Panc1 (cell line): Measurements from ENCODE around the gene ZC3H7B. TPM values are rescaled to one million over a fixed set of nuclear protein-coding genes. Genes with fewer than 3 reads are reported as not detected.
A peak's percentile ranks its signal among the peaks of the same experiment; 100 is the strongest.

Experiments
- ATAC-seq: fragments of 200-7000 bp; cut with Tn5 transposase; 2 replicates; pipeline ENCODE4 v1.9.1; 2020; ENCODE audit warnings: mild to moderate bottlenecking, moderate library complexity
- BruUV-seq: library from RNA; stranded (reverse); fragments of 400-500 nt; replicated peaks from 2 replicates; lab custom pipeline; 2021; lab: Mats Ljungman, UMichigan
- CTCF ChIA-PET: fragments of 300-600 bp; sonication (Branson Sonifier 250); formaldehyde crosslinking; loops from one replicate; lab custom pipeline; 2022; ENCODE audit warnings: antibody characterized with exemption; lab: Charles Lee
- POLR2A ChIA-PET: fragments of 300-600 bp; sonication (Branson Sonifier 250); formaldehyde crosslinking; loops from one replicate; lab custom pipeline; 2022; ENCODE audit warnings: antibody characterized with exemption; lab: Charles Lee
- DNase-seq: peaks from one replicate; pipeline ENCODE4 v3.0.0-alpha.2; 2010; ENCODE audit warnings: low read depth, low spot score
- H3K27ac ChIP-seq: 2 replicates; pipeline ENCODE4 v1.5.1; 2011; ENCODE audit warnings: mild to moderate bottlenecking, low read length, inconsistent platforms
- H3K27me3 ChIP-seq: fragments of 200-500 bp; sonication (Bioruptor generic); 2 replicates; pipeline ENCODE4 v1.6.0; 2014; ENCODE audit warnings: low read length, inconsistent platforms; ENCODE audit not compliant: control insufficient read depth, insufficient read depth
- H3K36me3 ChIP-seq: fragments of 200-500 bp; sonication (Bioruptor generic); 2 replicates; pipeline ENCODE4 v1.5.1; 2014; ENCODE audit warnings: inconsistent platforms, mild to moderate bottlenecking, low read length, moderate library complexity; ENCODE audit not compliant: control insufficient read depth, insufficient read depth
- H3K4me1 ChIP-seq: 2 replicates; pipeline ENCODE4 v1.5.1; 2011; ENCODE audit warnings: inconsistent platforms, mild to moderate bottlenecking, low read length, moderate library complexity; ENCODE audit not compliant: control insufficient read depth, insufficient read depth
- H3K4me3 ChIP-seq, 2 experiments: 2 replicates each; pipeline ENCODE4 v1.5.1; 2011 to 2012; ENCODE audit warnings: low read depth in 2 of 2, low read length in 2 of 2, mild to moderate bottlenecking in 2 of 2, inconsistent platforms in 1 of 2, moderate library complexity in 1 of 2
- H3K9me3 ChIP-seq: fragments of 200-500 bp; sonication (Bioruptor generic); 2 replicates; pipeline ENCODE4 v1.5.1; 2014; ENCODE audit warnings: low read depth, mild to moderate bottlenecking, inconsistent platforms, low read length, moderate library complexity; ENCODE audit not compliant: control insufficient read depth, insufficient read depth
- CTCF ChIP-seq: fragments of 450-650 bp; IDR thresholded peaks from 2 replicates; pipeline ENCODE4 v1.5.1; 2017; ENCODE audit warnings: mild to moderate bottlenecking
- POLR2AphosphoS5 ChIP-seq: IDR thresholded peaks from 2 replicates; pipeline ENCODE4 v1.6.1; 2012; ENCODE audit warnings: mild to moderate bottlenecking, low read depth, low read length, moderate library complexity
- REST ChIP-seq, 2 experiments: IDR thresholded peaks; 2 replicates each; pipeline ENCODE4 v1.6.1; 2011 to 2012; ENCODE audit warnings: low read depth in 2 of 2, control low read depth in 1 of 2, low read length in 1 of 2, mild to moderate bottlenecking in 1 of 2, moderate library complexity in 1 of 2; ENCODE audit not compliant: insufficient read depth in 1 of 2
- SIN3A ChIP-seq: IDR thresholded peaks from 2 replicates; pipeline ENCODE4 v1.6.1; 2012; ENCODE audit warnings: low read depth, mild to moderate bottlenecking, low read length, moderate library complexity, borderline replicate concordance; ENCODE audit not compliant: insufficient read depth
- TCF7L2 ChIP-seq: IDR thresholded peaks from 2 replicates; pipeline ENCODE4 v1.6.1; 2011; ENCODE audit warnings: mild to moderate bottlenecking, low read depth, low read length, inconsistent platforms
- in situ Hi-C: cut with HindIII; loops from 2 replicates; pipeline ENCODE4 v1.10.0; 2016; ENCODE audit warnings: low sequenced_read_pairs, low pct_unique_long_range_greater_than_20kb
- intact Hi-C: fragments of 100-400 bp; cut with micrococcal nuclease; formaldehyde crosslinking; loops from one replicate; pipeline ENCODE4 v1.10.0; 2022; ENCODE audit not compliant: unreplicated experiment
- total RNA-seq: library from RNA; stranded (reverse); gene quantifications from one replicate; pipeline ENCODE4 v1.2.1, GENCODE V29; 2021; ENCODE audit not compliant: unreplicated experiment

Gene ZC3H7B
- total RNA-seq, 1 experiment from 2014 or later: 62.0 TPM

- intact Hi-C loops (no loop called here), in situ Hi-C loops (no loop called here)
- TF ChIP-seq TCF7L2: no peak
- no peak for TF ChIP-seq CTCF
- TF ChIP-seq SIN3A: no peak
- TF ChIP-seq POLR2AphosphoS5: no peak
- TF ChIP-seq REST (IDR thresholded peaks at IDR 0.05; ENCODE audit: insufficient read depth in 1 of 2, low read depth in 2 of 2, low read length in 1 of 2): no peak
- peaks cover 4% of the 10 kb centered on the region; the same call in 1 of the 2 replicates for H3K36me3 ChIP-seq
- H3K4me3 ChIP-seq: no peak overlapping the region
- no peaks in the 10 kb centered on the region for H3K27me3 ChIP-seq
- ATAC-seq: peak; percentile 50
- peak overlapping the region; percentile 69; the same call in 1 of the 2 replicates for H3K27ac ChIP-seq
- no peak for DNase-seq
- TSS peak; percentile 9 for BruUV-seq
- POLR2A ChIA-PET: interaction anchor here (0.7 kb wide), 1 partner anchor 79 kb away, joined by 4 read pairs; no protein-coding TSS in a partner anchor
- peaks cover 30% of the 10 kb centered on the region for H3K4me1 ChIP-seq
- CTCF ChIA-PET: no interaction called here
- H3K9me3 ChIP-seq: no peaks in the 10 kb centered on the region
Measured at GRCh38 chr22:41305646-41306045, 4.3 kb downstream of the ZC3H7B start.

GRCh38 chr22:41308054-41308453 is 6.7 kb downstream of the ZC3H7B start:
- in situ Hi-C loops (no loop called here), intact Hi-C loops (no loop called here)
- no peaks in the 10 kb centered on the region for H3K27me3 ChIP-seq
- CTCF ChIA-PET: no interaction called here
- no peaks in the 10 kb centered on the region for H3K9me3 ChIP-seq
- no peak for ATAC-seq
- BruUV-seq: no TSS peak
- TF ChIP-seq TCF7L2 (no peak), CTCF (no peak)
- peaks cover 28% of the 10 kb centered on the region for H3K4me1 ChIP-seq
- no peak overlapping the region for H3K4me3 ChIP-seq
- DNase-seq: no peak
- H3K36me3 ChIP-seq: no peaks in the 10 kb centered on the region
- POLR2A ChIA-PET: interaction anchor here (0.7 kb wide), 1 partner anchor 34 kb away, joined by 5 read pairs; no protein-coding TSS in a partner anchor
- H3K27ac ChIP-seq: peak overlapping the region; percentile 39
